Measurements from ENCODE around the gene HMGXB4. TPM values are rescaled to one million over a fixed set of nuclear protein-coding genes. Genes with fewer than 3 reads are reported as not detected.
A peak's percentile ranks its signal among the peaks of the same experiment; 100 is the strongest.

Gene HMGXB4, protein sequence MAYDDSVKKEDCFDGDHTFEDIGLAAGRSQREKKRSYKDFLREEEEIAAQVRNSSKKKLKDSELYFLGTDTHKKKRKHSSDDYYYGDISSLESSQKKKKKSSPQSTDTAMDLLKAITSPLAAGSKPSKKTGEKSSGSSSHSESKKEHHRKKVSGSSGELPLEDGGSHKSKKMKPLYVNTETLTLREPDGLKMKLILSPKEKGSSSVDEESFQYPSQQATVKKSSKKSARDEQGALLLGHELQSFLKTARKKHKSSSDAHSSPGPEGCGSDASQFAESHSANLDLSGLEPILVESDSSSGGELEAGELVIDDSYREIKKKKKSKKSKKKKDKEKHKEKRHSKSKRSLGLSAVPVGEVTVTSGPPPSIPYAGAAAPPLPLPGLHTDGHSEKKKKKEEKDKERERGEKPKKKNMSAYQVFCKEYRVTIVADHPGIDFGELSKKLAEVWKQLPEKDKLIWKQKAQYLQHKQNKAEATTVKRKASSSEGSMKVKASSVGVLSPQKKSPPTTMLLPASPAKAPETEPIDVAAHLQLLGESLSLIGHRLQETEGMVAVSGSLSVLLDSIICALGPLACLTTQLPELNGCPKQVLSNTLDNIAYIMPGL
- total RNA-seq = 10 to 100 TPM; 14.7 to 15.7 TPM

DNA sequence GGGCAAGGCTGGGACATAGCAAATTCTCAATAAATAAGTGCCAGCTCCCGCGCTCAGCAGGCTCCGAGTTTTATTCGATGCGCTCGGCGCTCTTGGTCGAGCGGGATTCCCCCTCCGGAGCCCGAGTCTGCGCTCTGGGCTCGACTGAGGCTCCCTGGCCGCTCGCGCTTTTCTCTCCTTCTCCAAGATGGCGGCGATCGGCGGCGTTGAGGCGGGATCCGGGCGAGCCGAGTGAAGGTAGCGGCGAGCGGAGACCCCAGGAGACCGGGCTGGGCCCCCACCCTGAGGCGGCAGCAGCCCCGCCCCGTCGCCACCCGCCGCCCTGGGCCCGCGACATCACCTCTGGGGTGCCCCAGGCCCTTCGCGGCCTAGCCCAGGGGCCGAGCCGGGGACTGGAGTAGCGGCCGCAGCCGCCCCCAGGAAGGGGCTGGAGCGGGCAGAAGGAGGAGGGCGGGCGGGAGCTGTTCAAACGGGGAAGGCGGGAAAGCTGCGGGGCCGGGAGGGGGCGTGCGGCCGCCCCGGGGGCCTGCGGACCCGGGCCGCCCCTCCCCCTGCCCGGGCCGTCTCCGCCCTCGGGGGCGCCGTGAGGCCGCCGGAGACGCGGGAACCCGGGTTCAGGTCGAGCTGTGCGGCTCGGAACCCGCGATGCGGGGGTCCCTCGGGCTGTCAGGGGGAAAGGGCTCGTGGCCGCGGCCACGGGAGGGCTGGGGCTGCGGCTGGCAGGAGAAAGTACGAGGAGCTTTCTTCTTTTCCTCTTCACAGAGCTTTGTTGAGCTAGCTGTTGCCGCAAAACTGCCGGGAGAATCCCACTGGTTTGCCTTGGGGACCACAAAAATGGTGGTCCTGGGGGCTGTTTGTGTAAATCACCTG lies at the start of gene HMGXB4:
Gene HMGXB4, plus strand, starts transcription at position 173 of the 870 bp plus-strand sequence. CDS start 4,898 bp downstream, outside the sequence.
- H3K27me3 ChIP-seq (replicated peaks; ENCODE audit: insufficient read depth) = no peaks in the 10 kb centered on the region
- H3K36me3 ChIP-seq = peaks cover 5% of the 10 kb centered on the region
- no peaks in the 10 kb centered on the region for H3K9me3 ChIP-seq
- H3K4me1 ChIP-seq (ENCODE audit: control insufficient read depth in 1 of 2, low read depth in 2 of 2) = peaks cover 8 to 15% of the 10 kb centered on the region in 2 donors
- TF ChIP-seq, protein P1, sequence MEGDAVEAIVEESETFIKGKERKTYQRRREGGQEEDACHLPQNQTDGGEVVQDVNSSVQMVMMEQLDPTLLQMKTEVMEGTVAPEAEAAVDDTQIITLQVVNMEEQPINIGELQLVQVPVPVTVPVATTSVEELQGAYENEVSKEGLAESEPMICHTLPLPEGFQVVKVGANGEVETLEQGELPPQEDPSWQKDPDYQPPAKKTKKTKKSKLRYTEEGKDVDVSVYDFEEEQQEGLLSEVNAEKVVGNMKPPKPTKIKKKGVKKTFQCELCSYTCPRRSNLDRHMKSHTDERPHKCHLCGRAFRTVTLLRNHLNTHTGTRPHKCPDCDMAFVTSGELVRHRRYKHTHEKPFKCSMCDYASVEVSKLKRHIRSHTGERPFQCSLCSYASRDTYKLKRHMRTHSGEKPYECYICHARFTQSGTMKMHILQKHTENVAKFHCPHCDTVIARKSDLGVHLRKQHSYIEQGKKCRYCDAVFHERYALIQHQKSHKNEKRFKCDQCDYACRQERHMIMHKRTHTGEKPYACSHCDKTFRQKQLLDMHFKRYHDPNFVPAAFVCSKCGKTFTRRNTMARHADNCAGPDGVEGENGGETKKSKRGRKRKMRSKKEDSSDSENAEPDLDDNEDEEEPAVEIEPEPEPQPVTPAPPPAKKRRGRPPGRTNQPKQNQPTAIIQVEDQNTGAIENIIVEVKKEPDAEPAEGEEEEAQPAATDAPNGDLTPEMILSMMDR (IDR thresholded peaks at IDR 0.05) = no peak
- peak within 1 kb of the TSS; percentile 92 for H3K4me3 ChIP-seq
- peak; percentile 41 for DNase-seq (ENCODE audit: low spot score)
- H3K27ac ChIP-seq = peak within 1 kb of the TSS; percentile 84 to 92
- peak; percentile 92 for ATAC-seq (ENCODE audit: insufficient number of reproducible peaks, low FRiP score, low read depth)

DNA sequence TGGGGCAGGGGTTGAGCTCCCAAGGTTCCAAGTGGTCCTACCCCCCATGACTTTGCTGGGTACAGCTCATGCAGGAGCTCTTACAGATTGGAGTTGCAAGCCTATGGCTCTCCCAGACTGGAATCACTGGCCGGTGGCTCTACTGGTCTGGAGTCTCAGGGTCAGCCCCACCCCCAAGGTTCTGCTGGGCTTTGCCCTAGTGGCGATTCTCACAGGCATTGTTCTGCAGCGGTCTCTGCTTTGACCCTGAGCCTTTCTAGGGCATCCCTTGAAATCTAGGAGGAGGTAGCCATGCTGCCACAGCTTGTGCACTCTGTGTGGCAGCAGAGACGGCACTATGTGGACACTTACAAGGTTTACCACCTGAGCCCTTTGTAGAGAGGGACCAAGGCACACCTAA lies 49.3 kb upstream of the HMGXB4 start:
- Histone ChIP-seq H3K4me3 (no peak overlapping the region), H3K9me3 (no peaks in the 10 kb centered on the region), H3K27me3 (replicated peaks; ENCODE audit: insufficient read depth) (no peaks in the 10 kb centered on the region), H3K27ac (no peak overlapping the region), H3K36me3 (no peaks in the 10 kb centered on the region), H3K4me1 (ENCODE audit: control insufficient read depth in 1 of 2, low read depth in 2 of 2) (peaks cover 0 to 7% of the 10 kb centered on the region in 2 donors)
- no peak for DNase-seq (ENCODE audit: low spot score)
- TF ChIP-seq, protein P1 (IDR thresholded peaks at IDR 0.05) = no peak
- no peak for ATAC-seq (ENCODE audit: insufficient number of reproducible peaks, low FRiP score, low read depth)

DNA sequence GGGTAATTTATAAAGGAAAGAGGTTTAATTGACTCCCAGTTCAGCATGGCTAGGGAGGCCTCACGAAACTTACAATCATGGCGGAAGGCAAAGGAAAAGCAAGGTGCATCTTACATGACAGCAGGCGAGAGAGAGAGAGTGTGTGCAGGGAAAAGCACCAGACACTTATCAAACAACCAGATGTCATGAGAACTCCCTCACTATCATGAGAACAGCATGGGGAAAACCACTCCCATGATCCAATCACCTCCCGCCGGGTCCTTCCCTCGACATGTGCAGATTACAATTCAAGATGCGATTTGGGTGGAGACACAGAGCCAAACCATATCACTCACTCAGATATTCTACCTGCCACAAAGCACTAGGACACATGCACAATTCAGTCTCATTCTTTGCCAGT lies 48.1 kb upstream of the HMGXB4 start:
- no peaks in the 10 kb centered on the region for H3K27me3 ChIP-seq (replicated peaks; ENCODE audit: insufficient read depth)
- TF ChIP-seq, protein P1 (IDR thresholded peaks at IDR 0.05) = no peak
- no peak for ATAC-seq (ENCODE audit: insufficient number of reproducible peaks, low FRiP score, low read depth)

GRCh38 chr22:35212009-35212408 lies 45.3 kb upstream of the HMGXB4 start:
- Histone ChIP-seq H3K9me3 (no peaks in the 10 kb centered on the region), H3K27ac (no peak overlapping the region), H3K4me3 (no peak overlapping the region), H3K27me3 (replicated peaks; ENCODE audit: insufficient read depth) (no peaks in the 10 kb centered on the region), H3K36me3 (no peaks in the 10 kb centered on the region), H3K4me1 (ENCODE audit: control insufficient read depth in 1 of 2, low read depth in 2 of 2) (no peaks in the 10 kb centered on the region)
- TF ChIP-seq, protein P1 (IDR thresholded peaks at IDR 0.05) = no peak
- no peak for DNase-seq (ENCODE audit: low spot score)
- no peak for ATAC-seq (ENCODE audit: insufficient number of reproducible peaks, low FRiP score, low read depth)

More for the DNA sequence above, 48.1 kb upstream of the HMGXB4 start:
- no peak for DNase-seq (ENCODE audit: low spot score)
- no peaks in the 10 kb centered on the region for H3K9me3 ChIP-seq
- H3K4me1 ChIP-seq (ENCODE audit: control insufficient read depth in 1 of 2, low read depth in 2 of 2) = peaks cover 0 to 7% of the 10 kb centered on the region in 2 donors
- no peak overlapping the region for H3K27ac ChIP-seq
- no peaks in the 10 kb centered on the region for H3K36me3 ChIP-seq
- no peak overlapping the region for H3K4me3 ChIP-seq
